NT2/D1 (cell line): ENCODE results near the gene RALGAPB.

Experiments used
- DNase-seq: peaks from one replicate; pipeline ENCODE4 v3.0.0-alpha.2; 2011; ENCODE audit warnings: low read depth, low spot score
- H3K27me3 ChIP-seq: 2 replicates; pipeline ENCODE4 v1.6.0; 2011; ENCODE audit warnings: mild to moderate bottlenecking; ENCODE audit not compliant: insufficient read length, insufficient read depth
- H3K36me3 ChIP-seq: 2 replicates; pipeline ENCODE4 v1.6.1; 2011; ENCODE audit warnings: mild to moderate bottlenecking, low read length, mixed read lengths; ENCODE audit not compliant: insufficient read depth, insufficient read length
- H3K4me1 ChIP-seq: 2 replicates; pipeline ENCODE4 v1.5.1; 2011; ENCODE audit not compliant: insufficient read depth, insufficient read length
- H3K4me3 ChIP-seq: 2 replicates; pipeline ENCODE4 v1.5.1; 2011; ENCODE audit warnings: low read depth; ENCODE audit not compliant: insufficient read length
- H3K9ac ChIP-seq: 2 replicates; pipeline ENCODE4 v1.6.0; 2011; ENCODE audit warnings: low read depth; ENCODE audit not compliant: insufficient read length
- H3K9me3 ChIP-seq: 2 replicates; pipeline ENCODE4 v1.5.1; 2011; ENCODE audit warnings: mild to moderate bottlenecking, low read length; ENCODE audit not compliant: insufficient read depth
- SUZ12 ChIP-seq: IDR thresholded peaks from 2 replicates; pipeline ENCODE4 v1.6.1; 2011; ENCODE audit not compliant: insufficient read length, insufficient read depth; ENCODE audit errors: extremely low read depth
- YY1 ChIP-seq: IDR thresholded peaks from 2 replicates; pipeline ENCODE4 v1.6.1; 2011; ENCODE audit not compliant: insufficient read length, insufficient read depth
- ZNF274 ChIP-seq: IDR thresholded peaks from 2 replicates; pipeline ENCODE4 v1.6.1; 2011; ENCODE audit warnings: mild to moderate bottlenecking, low read depth, low read length

Gene RALGAPB

GRCh38 chr20:38551056-38551626 is 78.5 kb downstream of the RALGAPB start:
- no peak overlapping the region for H3K9ac ChIP-seq
- H3K36me3 ChIP-seq: peaks cover 98% of the 10 kb centered on the region
- no peak overlapping the region for H3K4me3 ChIP-seq
- TF ChIP-seq YY1 (no peak), SUZ12 (no peak)
- H3K9me3 ChIP-seq: no peaks in the 10 kb centered on the region
- no peak for DNase-seq
- H3K4me1 ChIP-seq: no peaks in the 10 kb centered on the region
- no peaks in the 10 kb centered on the region for H3K27me3 ChIP-seq

GRCh38 chr20:38554986-38555385 is 82.3 kb downstream of the RALGAPB start:
- Histone ChIP-seq H3K9ac (no peak overlapping the region), H3K4me3 (no peak overlapping the region), H3K36me3 (peaks cover 96% of the 10 kb centered on the region), H3K9me3 (no peaks in the 10 kb centered on the region), H3K27me3 (no peaks in the 10 kb centered on the region), H3K4me1 (no peaks in the 10 kb centered on the region)
- TF ChIP-seq YY1 (no peak), SUZ12 (no peak), ZNF274 (no peak)
- DNase-seq: no peak

- TF ChIP-seq ZNF274: no peak
- TF ChIP-seq YY1: no peak
- no peak for TF ChIP-seq SUZ12
- no peak overlapping the region for H3K4me3 ChIP-seq
- DNase-seq: no peak
- no peaks in the 10 kb centered on the region for H3K27me3 ChIP-seq
- no peaks in the 10 kb centered on the region for H3K9me3 ChIP-seq
- H3K9ac ChIP-seq: no peak overlapping the region
- no peaks in the 10 kb centered on the region for H3K4me1 ChIP-seq
- H3K36me3 ChIP-seq: peaks cover 96% of the 10 kb centered on the region
Measured at GRCh38 chr20:38555395-38555794, 82.8 kb downstream of the RALGAPB start.

- Histone ChIP-seq H3K4me3 (no peak overlapping the region), H3K9me3 (no peaks in the 10 kb centered on the region), H3K36me3 (peaks cover 89% of the 10 kb centered on the region), H3K27me3 (no peaks in the 10 kb centered on the region), H3K9ac (no peak overlapping the region), H3K4me1 (no peaks in the 10 kb centered on the region)
- DNase-seq: no peak
- TF ChIP-seq YY1 (no peak), SUZ12 (no peak), ZNF274 (no peak)
Measured at GRCh38 chr20:38557174-38557573, 84.5 kb downstream of the RALGAPB start.

- Histone ChIP-seq H3K36me3 (peaks cover 88% of the 10 kb centered on the region), H3K27me3 (no peaks in the 10 kb centered on the region), H3K9ac (no peak overlapping the region), H3K4me3 (no peak overlapping the region), H3K4me1 (no peaks in the 10 kb centered on the region), H3K9me3 (no peaks in the 10 kb centered on the region)
- DNase-seq: no peak
- no peak for TF ChIP-seq YY1
- TF ChIP-seq SUZ12: no peak
- TF ChIP-seq ZNF274: no peak
Measured at GRCh38 chr20:38558596-38559360, 86.1 kb downstream of the RALGAPB start.

GRCh38 chr20:38559764-38560163 is 87.1 kb downstream of the RALGAPB start:
- H3K9ac ChIP-seq: no peak overlapping the region
- no peak for DNase-seq
- no peak for TF ChIP-seq YY1
- TF ChIP-seq ZNF274: no peak
- no peak for TF ChIP-seq SUZ12
- H3K27me3 ChIP-seq: no peaks in the 10 kb centered on the region
- no peak overlapping the region for H3K4me3 ChIP-seq
- no peaks in the 10 kb centered on the region for H3K9me3 ChIP-seq
- peaks cover 88% of the 10 kb centered on the region for H3K36me3 ChIP-seq
- no peaks in the 10 kb centered on the region for H3K4me1 ChIP-seq

GRCh38 chr20:38563802-38564431 is 91.3 kb downstream of the RALGAPB start:
- H3K9me3 ChIP-seq: no peaks in the 10 kb centered on the region
- H3K4me1 ChIP-seq: no peaks in the 10 kb centered on the region

More at GRCh38 chr20:38563802-38564431, 91.3 kb downstream of the RALGAPB start:
- no peak for DNase-seq
- no peak for TF ChIP-seq YY1
- no peak for TF ChIP-seq ZNF274
- no peak for TF ChIP-seq SUZ12
- no peak overlapping the region for H3K4me3 ChIP-seq
- peaks cover 87% of the 10 kb centered on the region for H3K36me3 ChIP-seq
- H3K27me3 ChIP-seq: no peaks in the 10 kb centered on the region
- no peak overlapping the region for H3K9ac ChIP-seq
